ENCODE data around the gene JAM3. TPM values are rescaled to one million over a fixed set of nuclear protein-coding genes. Genes with fewer than 3 reads are reported as not detected.

Gene JAM3
- total RNA-seq, 3 donors from 2014 or later (not counting 1 experiment from before 2014, with no cell fraction given): 2.1 to 3.8 (median 2.4) TPM

DNA sequence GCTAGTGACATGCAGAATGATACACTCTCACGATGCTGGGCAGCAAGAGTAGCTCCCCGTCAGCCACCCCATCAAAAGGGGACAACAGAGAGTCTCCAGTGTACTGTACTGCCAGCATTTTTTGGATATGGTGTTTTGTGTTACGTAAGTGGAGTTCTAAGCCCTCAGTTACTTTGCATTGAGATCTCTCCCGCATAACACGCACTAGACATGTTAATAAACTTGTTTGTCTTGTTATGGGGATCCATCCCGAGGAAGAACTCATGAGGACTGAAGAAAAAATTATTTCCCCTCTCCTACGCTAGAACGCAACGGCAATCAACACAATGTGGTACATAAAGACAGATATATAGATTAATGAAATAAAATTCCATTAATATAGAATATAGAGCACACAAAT is 130.7 kb downstream of the JAM3 start:
- TF ChIP-seq, protein P1, sequence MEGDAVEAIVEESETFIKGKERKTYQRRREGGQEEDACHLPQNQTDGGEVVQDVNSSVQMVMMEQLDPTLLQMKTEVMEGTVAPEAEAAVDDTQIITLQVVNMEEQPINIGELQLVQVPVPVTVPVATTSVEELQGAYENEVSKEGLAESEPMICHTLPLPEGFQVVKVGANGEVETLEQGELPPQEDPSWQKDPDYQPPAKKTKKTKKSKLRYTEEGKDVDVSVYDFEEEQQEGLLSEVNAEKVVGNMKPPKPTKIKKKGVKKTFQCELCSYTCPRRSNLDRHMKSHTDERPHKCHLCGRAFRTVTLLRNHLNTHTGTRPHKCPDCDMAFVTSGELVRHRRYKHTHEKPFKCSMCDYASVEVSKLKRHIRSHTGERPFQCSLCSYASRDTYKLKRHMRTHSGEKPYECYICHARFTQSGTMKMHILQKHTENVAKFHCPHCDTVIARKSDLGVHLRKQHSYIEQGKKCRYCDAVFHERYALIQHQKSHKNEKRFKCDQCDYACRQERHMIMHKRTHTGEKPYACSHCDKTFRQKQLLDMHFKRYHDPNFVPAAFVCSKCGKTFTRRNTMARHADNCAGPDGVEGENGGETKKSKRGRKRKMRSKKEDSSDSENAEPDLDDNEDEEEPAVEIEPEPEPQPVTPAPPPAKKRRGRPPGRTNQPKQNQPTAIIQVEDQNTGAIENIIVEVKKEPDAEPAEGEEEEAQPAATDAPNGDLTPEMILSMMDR (IDR thresholded peaks at IDR 0.05): no peak
- H3K36me3 ChIP-seq (ENCODE audit: control insufficient read depth, insufficient read depth, low read length): peaks cover 45% of the 10 kb centered on the region
- Mint-ChIP-seq H3K27ac (no peak overlapping the region), H3K4me1 (peaks cover 0 to 8% of the 10 kb centered on the region in 2 donors), H3K36me3 (peaks cover 20% of the 10 kb centered on the region), H3K27me3 (ENCODE audit: low read depth in 2 of 2) (no peaks in the 10 kb centered on the region), H3K9me3 (no peaks in the 10 kb centered on the region), H3K4me3 (no peak overlapping the region)
- no peaks in the 10 kb centered on the region for H3K9me3 ChIP-seq (ENCODE audit: control insufficient read depth, insufficient read depth, low read length)
- DNase-seq (no peak), ATAC-seq (no peak)
- intact Hi-C loops (cut with micrococcal nuclease): no loop called here
- H3K4me3 ChIP-seq (ENCODE audit: low read length): no peak overlapping the region
- 95% methylated on average over 6 of the region's 9 CpGs for WGBS (ENCODE audit: insufficient coverage)
- H3K4me1 ChIP-seq (ENCODE audit: control insufficient read depth, insufficient read depth, low read length): no peaks in the 10 kb centered on the region
- H3K27ac ChIP-seq (ENCODE audit: low read length): no peak overlapping the region
- no peaks in the 10 kb centered on the region for H3K27me3 ChIP-seq (ENCODE audit: control insufficient read depth, insufficient read depth, low read length)

DNA sequence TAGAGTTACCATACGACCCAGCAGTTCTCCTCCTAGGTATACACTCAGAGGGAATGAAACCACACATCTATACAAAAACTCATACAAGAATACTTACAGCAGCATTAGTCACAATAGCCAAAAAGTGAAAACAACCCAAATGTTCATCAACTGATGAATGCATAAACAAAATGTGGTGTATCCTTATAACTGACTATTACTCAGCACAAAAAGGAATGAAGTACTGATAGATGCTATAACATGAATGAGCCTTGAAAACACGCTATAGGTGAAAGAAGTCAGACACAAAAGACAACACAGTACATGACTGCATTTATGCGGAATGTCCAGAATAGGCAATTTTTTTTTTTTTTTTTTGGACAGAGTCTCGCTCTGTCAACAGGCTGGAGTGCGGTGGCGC is 131.8 kb downstream of the JAM3 start:
- WGBS (ENCODE audit: insufficient coverage): 94% methylated on average over 6 of the region's 6 CpGs
- TF ChIP-seq, protein P1 (IDR thresholded peaks at IDR 0.05): no peak
- ATAC-seq (no peak), DNase-seq (no peak)
- H3K27me3 ChIP-seq (ENCODE audit: control insufficient read depth, insufficient read depth, low read length): no peaks in the 10 kb centered on the region
- H3K27me3 Mint-ChIP-seq (ENCODE audit: low read depth in 2 of 2): no peaks in the 10 kb centered on the region
- H3K27ac ChIP-seq (ENCODE audit: low read length): no peak overlapping the region
- no peaks in the 10 kb centered on the region for H3K9me3 Mint-ChIP-seq
- no peak overlapping the region for H3K4me3 Mint-ChIP-seq
- H3K4me1 ChIP-seq (ENCODE audit: control insufficient read depth, insufficient read depth, low read length): no peaks in the 10 kb centered on the region
- H3K9me3 ChIP-seq (ENCODE audit: control insufficient read depth, insufficient read depth, low read length): no peaks in the 10 kb centered on the region
- peaks cover 21% of the 10 kb centered on the region for H3K36me3 Mint-ChIP-seq
- no peak overlapping the region for H3K27ac Mint-ChIP-seq
- peaks cover 42% of the 10 kb centered on the region for H3K36me3 ChIP-seq (ENCODE audit: control insufficient read depth, insufficient read depth, low read length)
- no peak overlapping the region for H3K4me3 ChIP-seq (ENCODE audit: low read length)
- intact Hi-C loops (cut with micrococcal nuclease): no loop called here
- H3K4me1 Mint-ChIP-seq: peaks cover 0 to 8% of the 10 kb centered on the region in 2 donors

Other genes with a start within 250 kb of the JAM3 start
- not detected for gene SPATA19, start 223.6 kb upstream of the JAM3 start, total RNA-seq
- 1 to 10 TPM; 2.2 to 6.1 (median 4.3) TPM for gene IGSF9B, start 112.1 kb upstream of the JAM3 start, total RNA-seq
- gene NCAPD3, start 154.9 kb downstream of the JAM3 start, total RNA-seq: 10 to 100 TPM; 27.6 to 33.6 (median 31.2) TPM
- gene VPS26B, start 155.6 kb downstream of the JAM3 start, total RNA-seq: 100 to 1,000 TPM in 2 of 3 donors, 10 to 100 TPM in 1; 83.0 to 113 (median 107) TPM
- gene THYN1, start 184.3 kb downstream of the JAM3 start, total RNA-seq: 10 to 100 TPM; 21.6 to 25.4 (median 24.0) TPM
- gene ACAD8, start 184.5 kb downstream of the JAM3 start, total RNA-seq: 10 to 100 TPM; 24.3 to 42.5 (median 39.3) TPM
- under 1 TPM in 1 of 3 donors, not detected in 2; 0.38 TPM for gene GLB1L3, start 207.3 kb downstream of the JAM3 start, total RNA-seq